ENCODE data around the gene MACO1.

MACO1 gene

GRCh38 chr1:25526753-25527152, 96.1 kb downstream of the MACO1 start:
- Histone ChIP-seq H3K9me2 (ENCODE audit: low read depth, low read length) (no peaks in the 10 kb centered on the region), H3K79me2 (ENCODE audit: insufficient read depth, low read length) (no peaks in the 10 kb centered on the region), H2AFZ (ENCODE audit: low read length) (no peak overlapping the region), H3K27me3 (ENCODE audit: insufficient read depth, low read length) (0 out of 2 replicates have a peak, but pooled peaks cover 13% of the 10 kb centered on the region), H3K36me3 (ENCODE audit: insufficient read depth, low read length) (no peaks in the 10 kb centered on the region), H3K9me3 (ENCODE audit: low read length) (no peaks in the 10 kb centered on the region), H3K4me3 (ENCODE audit: low read depth, low read length, poor library complexity, severe bottlenecking) (no peak overlapping the region), H3K4me1 (ENCODE audit: insufficient read depth, low read length, severe bottlenecking) (no peaks in the 10 kb centered on the region), H3F3A (ENCODE audit: insufficient read depth, low read length) (no peaks in the 10 kb centered on the region), H3K4me2 (ENCODE audit: low read length) (no peak overlapping the region), H3K9ac (ENCODE audit: low read length) (no peak overlapping the region), H3K27ac (ENCODE audit: low read depth, low read length, poor library complexity, severe bottlenecking) (no peak overlapping the region), H4K20me1 (ENCODE audit: insufficient read depth, low read length) (no peaks in the 10 kb centered on the region)
- TF ChIP-seq EZH2 (IDR thresholded peaks at IDR 0.05; ENCODE audit: borderline replicate concordance, low read length) (no peak), CTCF (IDR thresholded peaks at IDR 0.05; ENCODE audit: low read length) (no peak)

GRCh38 chr1:25527226-25527846, 96.6 kb downstream of the MACO1 start:
- no peak overlapping the region for H3K27ac ChIP-seq (ENCODE audit: low read depth, low read length, poor library complexity, severe bottlenecking)
- no peaks in the 10 kb centered on the region for H3K36me3 ChIP-seq (ENCODE audit: insufficient read depth, low read length)
- H3K9me3 ChIP-seq (ENCODE audit: low read length), result no peaks in the 10 kb centered on the region
- H3K4me3 ChIP-seq (ENCODE audit: low read depth, low read length, poor library complexity, severe bottlenecking), result no peak overlapping the region
- no peak for TF ChIP-seq CTCF (IDR thresholded peaks at IDR 0.05; ENCODE audit: low read length)
- no peak for TF ChIP-seq EZH2 (IDR thresholded peaks at IDR 0.05; ENCODE audit: borderline replicate concordance, low read length)
- no peaks in the 10 kb centered on the region for H3K79me2 ChIP-seq (ENCODE audit: insufficient read depth, low read length)
- H3K4me2 ChIP-seq (ENCODE audit: low read length), result no peak overlapping the region
- no peak overlapping the region for H3K9ac ChIP-seq (ENCODE audit: low read length)
- H2AFZ ChIP-seq (ENCODE audit: low read length), result no peak overlapping the region
- H3K27me3 ChIP-seq (ENCODE audit: insufficient read depth, low read length), result 0 out of 2 replicates have a peak, but pooled peaks cover 13% of the 10 kb centered on the region
- H4K20me1 ChIP-seq (ENCODE audit: insufficient read depth, low read length), result no peaks in the 10 kb centered on the region
- no peaks in the 10 kb centered on the region for H3F3A ChIP-seq (ENCODE audit: insufficient read depth, low read length)
- no peaks in the 10 kb centered on the region for H3K9me2 ChIP-seq (ENCODE audit: low read depth, low read length)
- H3K4me1 ChIP-seq (ENCODE audit: insufficient read depth, low read length, severe bottlenecking), result no peaks in the 10 kb centered on the region

- no peak overlapping the region for H3K9ac ChIP-seq (ENCODE audit: low read length)
Measured at GRCh38 chr1:25527946-25528595, 97.4 kb downstream of the MACO1 start.

More at GRCh38 chr1:25527946-25528595, 97.4 kb downstream of the MACO1 start:
- H4K20me1 ChIP-seq (ENCODE audit: insufficient read depth, low read length), result no peaks in the 10 kb centered on the region
- no peak overlapping the region for H3K4me3 ChIP-seq (ENCODE audit: low read depth, low read length, poor library complexity, severe bottlenecking)
- no peak overlapping the region for H3K4me2 ChIP-seq (ENCODE audit: low read length)
- no peaks in the 10 kb centered on the region for H3K36me3 ChIP-seq (ENCODE audit: insufficient read depth, low read length)
- TF ChIP-seq EZH2 (IDR thresholded peaks at IDR 0.05; ENCODE audit: borderline replicate concordance, low read length) (no peak), CTCF (IDR thresholded peaks at IDR 0.05; ENCODE audit: low read length) (no peak)
- H3K4me1 ChIP-seq (ENCODE audit: insufficient read depth, low read length, severe bottlenecking), result no peaks in the 10 kb centered on the region
- no peaks in the 10 kb centered on the region for H3F3A ChIP-seq (ENCODE audit: insufficient read depth, low read length)
- no peak overlapping the region for H3K27ac ChIP-seq (ENCODE audit: low read depth, low read length, poor library complexity, severe bottlenecking)
- no peak overlapping the region for H2AFZ ChIP-seq (ENCODE audit: low read length)
- no peaks in the 10 kb centered on the region for H3K9me2 ChIP-seq (ENCODE audit: low read depth, low read length)
- H3K9me3 ChIP-seq (ENCODE audit: low read length), result no peaks in the 10 kb centered on the region
- 0 out of 2 replicates have a peak, but pooled peaks cover 7% of the 10 kb centered on the region for H3K27me3 ChIP-seq (ENCODE audit: insufficient read depth, low read length)
- no peaks in the 10 kb centered on the region for H3K79me2 ChIP-seq (ENCODE audit: insufficient read depth, low read length)
